ENCODE data around the gene NUDT16L1. TPM values are rescaled to one million over a fixed set of nuclear protein-coding genes. Genes with fewer than 3 reads are reported as not detected.

Gene NUDT16L1
- total and polyA plus RNA-seq, 2 of the 13 experiments (the other 11 are each of a cell fraction or from before 2014, with no cell fraction given) = 28.0 to 40.5 TPM

- TF ChIP-seq ZBTB46 (CRISPR knock-in tag; IDR thresholded peaks at IDR 0.05; ENCODE audit: borderline replicate concordance) (no peak), STAG1 (CRISPR knock-in tag; IDR thresholded peaks at IDR 0.05) (peak; percentile 20; the same call in 1 of the 2 replicates), ZNF841 (CRISPR knock-in tag; IDR thresholded peaks at IDR 0.05; ENCODE audit: borderline replicate concordance) (0 out of 2 replicates have a peak, but pooled peaks have one; percentile 28), ZFP1 (CRISPR knock-in tag; IDR thresholded peaks at IDR 0.05) (no peak), MYC (CRISPR knock-in tag; IDR thresholded peaks at IDR 0.05; ENCODE audit: borderline replicate concordance) (no peak), IRF2 (CRISPR knock-in tag; IDR thresholded peaks at IDR 0.05) (no peak), ZNF570 (CRISPR knock-in tag; IDR thresholded peaks at IDR 0.05; ENCODE audit: borderline replicate concordance) (no peak), ZBTB2 (CRISPR knock-in tag; IDR thresholded peaks at IDR 0.05; ENCODE audit: low read depth) (no peak), RNF2 (conservative IDR thresholded peaks at IDR 0.05; ENCODE audit: low read depth) (no peak), SOX5 (CRISPR knock-in tag; IDR thresholded peaks at IDR 0.05; ENCODE audit: borderline replicate concordance) (no peak), HOXA7 (CRISPR knock-in tag; IDR thresholded peaks at IDR 0.05) (0 out of 2 replicates have a peak, but pooled peaks have one; percentile 55), AGO2 (optimal IDR thresholded peaks at IDR 0.05; ENCODE audit: low read depth, low read length) (peak; percentile 65), ATM (IDR thresholded peaks at IDR 0.05; ENCODE audit: borderline replicate concordance) (no peak), POLR2A (IDR thresholded peaks at IDR 0.05; ENCODE audit: insufficient read depth in 1 of 2, low read depth in 2 of 2, low read length in 2 of 2) (peak in 1 of 2 experiments; percentile 33; a peak in 1 of 4 replicates), ZNF562 (CRISPR knock-in tag; IDR thresholded peaks at IDR 0.05; ENCODE audit: borderline replicate concordance) (no peak)
- TF ChIP-seq, protein P1, sequence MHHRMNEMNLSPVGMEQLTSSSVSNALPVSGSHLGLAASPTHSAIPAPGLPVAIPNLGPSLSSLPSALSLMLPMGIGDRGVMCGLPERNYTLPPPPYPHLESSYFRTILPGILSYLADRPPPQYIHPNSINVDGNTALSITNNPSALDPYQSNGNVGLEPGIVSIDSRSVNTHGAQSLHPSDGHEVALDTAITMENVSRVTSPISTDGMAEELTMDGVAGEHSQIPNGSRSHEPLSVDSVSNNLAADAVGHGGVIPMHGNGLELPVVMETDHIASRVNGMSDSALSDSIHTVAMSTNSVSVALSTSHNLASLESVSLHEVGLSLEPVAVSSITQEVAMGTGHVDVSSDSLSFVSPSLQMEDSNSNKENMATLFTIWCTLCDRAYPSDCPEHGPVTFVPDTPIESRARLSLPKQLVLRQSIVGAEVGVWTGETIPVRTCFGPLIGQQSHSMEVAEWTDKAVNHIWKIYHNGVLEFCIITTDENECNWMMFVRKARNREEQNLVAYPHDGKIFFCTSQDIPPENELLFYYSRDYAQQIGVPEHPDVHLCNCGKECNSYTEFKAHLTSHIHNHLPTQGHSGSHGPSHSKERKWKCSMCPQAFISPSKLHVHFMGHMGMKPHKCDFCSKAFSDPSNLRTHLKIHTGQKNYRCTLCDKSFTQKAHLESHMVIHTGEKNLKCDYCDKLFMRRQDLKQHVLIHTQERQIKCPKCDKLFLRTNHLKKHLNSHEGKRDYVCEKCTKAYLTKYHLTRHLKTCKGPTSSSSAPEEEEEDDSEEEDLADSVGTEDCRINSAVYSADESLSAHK (CRISPR knock-in tag; IDR thresholded peaks at IDR 0.05; ENCODE audit: borderline replicate concordance) = no peak
- TF ChIP-seq, protein P2, sequence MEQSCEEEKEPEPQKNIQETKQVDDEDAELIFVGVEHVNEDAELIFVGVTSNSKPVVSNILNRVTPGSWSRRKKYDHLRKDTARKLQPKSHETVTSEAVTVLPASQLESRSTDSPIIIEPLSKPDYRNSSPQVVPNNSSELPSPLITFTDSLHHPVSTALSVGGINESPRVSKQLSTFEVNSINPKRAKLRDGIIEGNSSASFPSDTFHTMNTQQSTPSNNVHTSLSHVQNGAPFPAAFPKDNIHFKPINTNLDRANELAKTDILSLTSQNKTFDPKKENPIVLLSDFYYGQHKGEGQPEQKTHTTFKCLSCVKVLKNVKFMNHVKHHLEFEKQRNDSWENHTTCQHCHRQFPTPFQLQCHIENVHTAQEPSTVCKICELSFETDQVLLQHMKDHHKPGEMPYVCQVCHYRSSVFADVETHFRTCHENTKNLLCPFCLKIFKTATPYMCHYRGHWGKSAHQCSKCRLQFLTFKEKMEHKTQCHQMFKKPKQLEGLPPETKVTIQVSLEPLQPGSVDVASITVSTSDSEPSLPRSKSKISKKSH (CRISPR knock-in tag; IDR thresholded peaks at IDR 0.05; ENCODE audit: borderline replicate concordance) = no peak
- TF ChIP-seq, protein P3, sequence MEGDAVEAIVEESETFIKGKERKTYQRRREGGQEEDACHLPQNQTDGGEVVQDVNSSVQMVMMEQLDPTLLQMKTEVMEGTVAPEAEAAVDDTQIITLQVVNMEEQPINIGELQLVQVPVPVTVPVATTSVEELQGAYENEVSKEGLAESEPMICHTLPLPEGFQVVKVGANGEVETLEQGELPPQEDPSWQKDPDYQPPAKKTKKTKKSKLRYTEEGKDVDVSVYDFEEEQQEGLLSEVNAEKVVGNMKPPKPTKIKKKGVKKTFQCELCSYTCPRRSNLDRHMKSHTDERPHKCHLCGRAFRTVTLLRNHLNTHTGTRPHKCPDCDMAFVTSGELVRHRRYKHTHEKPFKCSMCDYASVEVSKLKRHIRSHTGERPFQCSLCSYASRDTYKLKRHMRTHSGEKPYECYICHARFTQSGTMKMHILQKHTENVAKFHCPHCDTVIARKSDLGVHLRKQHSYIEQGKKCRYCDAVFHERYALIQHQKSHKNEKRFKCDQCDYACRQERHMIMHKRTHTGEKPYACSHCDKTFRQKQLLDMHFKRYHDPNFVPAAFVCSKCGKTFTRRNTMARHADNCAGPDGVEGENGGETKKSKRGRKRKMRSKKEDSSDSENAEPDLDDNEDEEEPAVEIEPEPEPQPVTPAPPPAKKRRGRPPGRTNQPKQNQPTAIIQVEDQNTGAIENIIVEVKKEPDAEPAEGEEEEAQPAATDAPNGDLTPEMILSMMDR (CRISPR knock-in tag; IDR thresholded peaks at IDR 0.05) = peak; percentile 37
- TF ChIP-seq, protein P4, sequence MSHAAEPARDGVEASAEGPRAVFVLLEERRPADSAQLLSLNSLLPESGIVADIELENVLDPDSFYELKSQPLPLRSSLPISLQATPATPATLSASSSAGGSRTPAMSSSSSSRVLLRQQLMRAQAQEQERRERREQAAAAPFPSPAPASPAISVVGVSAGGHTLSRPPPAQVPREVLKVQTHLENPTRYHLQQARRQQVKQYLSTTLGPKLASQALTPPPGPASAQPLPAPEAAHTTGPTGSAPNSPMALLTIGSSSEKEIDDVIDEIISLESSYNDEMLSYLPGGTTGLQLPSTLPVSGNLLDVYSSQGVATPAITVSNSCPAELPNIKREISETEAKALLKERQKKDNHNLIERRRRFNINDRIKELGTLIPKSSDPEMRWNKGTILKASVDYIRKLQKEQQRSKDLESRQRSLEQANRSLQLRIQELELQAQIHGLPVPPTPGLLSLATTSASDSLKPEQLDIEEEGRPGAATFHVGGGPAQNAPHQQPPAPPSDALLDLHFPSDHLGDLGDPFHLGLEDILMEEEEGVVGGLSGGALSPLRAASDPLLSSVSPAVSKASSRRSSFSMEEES (CRISPR knock-in tag; IDR thresholded peaks at IDR 0.05) = no peak
Observed at GRCh38 chr16:4694642-4695451, 1.5 kb downstream of the NUDT16L1 start (continued).

All from HepG2 (cell line).